Activated naive CD4-positive, alpha-beta T cell treated with anti-CD3 and anti-CD28 coated beads, Interleukin-2, amount 50 U/mL, for 16 hours (primary cell): Measurements from ENCODE around the gene LDLRAD4.

ENCODE experiments used
- DNase-seq: peaks from one replicate; pipeline ENCODE4 v3.0.0-alpha.2; 2020

Gene LDLRAD4

GRCh38 chr18:13218368-13218991, at the start of gene LDLRAD4:
LDLRAD4 (plus strand) TSS chr18:13218760.
- DNase-seq: peak; percentile 47

DNA sequence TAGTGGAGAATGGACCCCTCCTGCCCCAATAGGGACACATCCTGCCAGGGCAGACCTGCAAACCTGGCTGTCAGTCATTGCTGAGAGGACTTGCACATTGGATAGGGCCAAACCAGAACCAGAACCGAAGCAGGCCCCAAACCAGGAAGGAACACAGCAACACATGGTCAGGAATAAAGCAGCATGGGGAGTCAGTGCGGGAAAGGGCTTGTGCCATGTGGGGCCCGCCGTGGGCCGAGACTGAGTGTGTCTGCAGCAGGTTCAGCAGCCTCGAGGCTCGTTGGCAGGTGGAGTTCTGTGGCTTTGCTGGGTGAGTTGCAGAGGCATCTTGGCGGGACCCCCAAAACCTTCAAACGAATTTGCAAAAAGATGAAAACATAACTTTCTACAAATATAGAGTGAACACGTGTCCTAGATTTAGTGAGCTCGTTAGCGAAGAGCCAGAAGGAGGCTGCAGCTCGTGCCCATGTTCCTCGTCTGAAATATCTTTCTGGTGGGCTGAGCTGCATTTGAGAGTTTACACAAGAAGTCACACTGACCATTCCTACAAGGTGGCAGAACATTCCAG, 44.9 kb upstream of the LDLRAD4 start:
- no peak for DNase-seq

DNA sequence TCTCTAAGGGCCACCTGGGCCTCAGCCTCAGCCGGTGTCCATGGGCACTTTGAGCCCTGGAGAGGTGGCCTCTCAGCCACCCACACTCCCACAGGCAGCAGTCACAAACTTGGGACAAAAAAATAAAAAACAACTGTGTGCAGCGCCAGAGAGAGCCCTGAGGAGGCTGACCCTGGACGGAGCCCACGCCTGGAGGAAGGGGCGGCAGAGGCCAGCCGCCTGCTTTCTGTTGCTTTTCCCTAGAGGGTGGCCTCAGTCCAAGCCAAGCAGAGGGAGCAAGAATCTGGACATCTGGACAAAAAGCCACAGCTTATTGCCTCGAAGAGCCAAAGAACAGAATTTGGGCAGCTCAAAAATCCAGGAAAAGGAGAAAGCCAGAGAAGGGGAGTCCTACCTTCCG, 43.3 kb upstream of the LDLRAD4 start:
- DNase-seq: no peak

GRCh38 chr18:13175754-13176210, 42.8 kb upstream of the LDLRAD4 start:
- DNase-seq: no peak

- DNase-seq: no peak
These were observed 41.7 kb upstream of the LDLRAD4 start for GRCh38 chr18:13176847-13177246.

GRCh38 chr18:13178197-13178596, 40.4 kb upstream of the LDLRAD4 start:
- DNase-seq: no peak

DNA sequence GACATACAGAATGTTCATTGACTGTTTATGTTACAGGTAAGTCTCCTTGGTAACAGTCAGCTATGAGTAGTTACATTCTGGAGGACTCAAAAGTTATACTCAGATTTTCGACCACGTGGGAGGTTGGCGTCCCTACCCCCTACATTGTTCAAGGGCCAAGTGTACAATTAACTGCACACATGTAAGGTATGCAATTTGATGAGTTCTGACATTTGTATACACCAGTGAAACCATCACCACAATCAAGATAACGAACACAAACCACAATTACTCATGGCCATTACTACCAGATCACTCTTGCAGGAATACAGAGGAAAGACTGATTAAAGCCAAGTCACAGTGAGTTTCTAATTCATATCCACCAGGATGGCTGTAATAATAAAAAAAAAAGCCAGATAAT, 39.6 kb upstream of the LDLRAD4 start:
- DNase-seq: no peak

DNA sequence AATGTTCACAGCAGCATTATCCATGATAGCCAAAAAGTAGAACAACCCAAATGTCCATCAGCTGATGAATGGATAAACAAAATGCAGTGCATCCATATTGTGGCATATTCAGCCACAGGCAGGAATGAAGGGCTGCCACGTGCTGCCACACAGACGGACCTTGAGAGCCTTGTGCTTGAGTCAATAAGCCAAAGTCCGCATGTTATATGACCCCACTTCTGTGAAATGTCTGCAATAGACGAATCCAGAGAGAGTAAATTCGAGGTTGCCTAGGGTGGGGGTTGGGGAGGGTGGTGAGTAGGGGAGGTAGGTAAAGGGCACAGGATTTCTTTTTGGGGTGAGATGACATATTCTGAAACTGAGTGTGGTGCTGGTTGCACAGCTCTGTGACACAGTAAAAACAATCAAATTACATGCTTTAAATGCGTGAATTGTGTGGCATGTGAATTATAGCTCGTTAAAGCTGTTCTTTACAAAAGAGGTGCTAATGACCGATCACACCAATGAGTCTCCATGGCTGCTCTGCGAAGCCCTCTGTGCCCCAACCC, 38.9 kb upstream of the LDLRAD4 start:
- no peak for DNase-seq

DNA sequence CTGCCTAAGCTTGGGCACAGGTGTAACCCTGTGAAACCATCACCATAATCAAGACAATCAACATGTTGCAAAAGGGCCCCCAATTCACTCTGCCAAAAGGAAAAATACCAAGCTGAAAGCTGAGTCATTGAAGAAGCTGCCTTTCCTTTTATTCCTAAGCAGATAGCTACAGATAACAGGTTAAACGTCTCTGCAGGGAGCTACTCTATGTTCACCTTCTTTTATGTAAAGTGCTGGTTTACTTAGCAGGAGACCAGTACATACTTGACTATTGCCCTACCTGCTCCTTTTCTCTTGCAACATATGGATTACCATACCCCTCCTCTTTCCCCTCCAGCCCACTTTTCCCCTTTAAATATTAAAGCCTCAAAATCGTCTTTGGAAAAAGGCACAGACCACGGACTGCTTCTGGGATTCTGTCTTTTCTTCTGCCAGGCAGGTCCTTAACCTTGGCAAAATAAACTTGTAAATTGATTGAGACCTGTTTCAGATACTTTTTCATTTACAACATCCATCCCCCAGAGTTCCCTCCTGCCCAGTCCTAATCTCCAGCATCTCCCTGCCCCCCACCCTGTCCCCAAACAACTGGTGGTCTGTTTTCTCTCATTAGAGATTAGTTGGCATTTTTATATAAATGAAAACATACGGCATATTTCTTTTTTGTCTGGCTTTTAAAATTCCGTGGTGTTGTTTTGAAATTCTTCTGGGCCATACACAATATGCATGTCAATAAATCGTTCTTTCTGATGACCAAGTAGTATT, 37.8 kb upstream of the LDLRAD4 start:
- DNase-seq: no peak

DNA sequence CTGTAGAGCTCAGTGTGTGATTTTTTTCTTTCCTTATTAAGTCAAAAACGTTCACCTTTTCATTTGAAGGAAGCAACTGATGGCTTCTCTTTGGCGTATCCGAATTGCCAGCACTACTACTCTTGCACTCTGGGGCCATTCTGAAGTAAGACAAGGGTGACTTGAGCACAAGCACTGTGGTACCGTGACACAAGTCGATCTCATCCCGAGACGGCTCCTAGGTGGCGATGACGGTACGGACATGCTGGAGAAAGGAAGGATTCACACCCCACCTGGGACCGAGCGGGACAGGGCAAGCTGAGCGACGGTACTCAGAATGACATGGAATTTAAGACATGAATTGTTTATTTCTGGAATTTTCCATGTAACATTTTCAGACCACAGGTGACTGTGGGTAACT, 36.8 kb upstream of the LDLRAD4 start:
- DNase-seq: no peak

DNA sequence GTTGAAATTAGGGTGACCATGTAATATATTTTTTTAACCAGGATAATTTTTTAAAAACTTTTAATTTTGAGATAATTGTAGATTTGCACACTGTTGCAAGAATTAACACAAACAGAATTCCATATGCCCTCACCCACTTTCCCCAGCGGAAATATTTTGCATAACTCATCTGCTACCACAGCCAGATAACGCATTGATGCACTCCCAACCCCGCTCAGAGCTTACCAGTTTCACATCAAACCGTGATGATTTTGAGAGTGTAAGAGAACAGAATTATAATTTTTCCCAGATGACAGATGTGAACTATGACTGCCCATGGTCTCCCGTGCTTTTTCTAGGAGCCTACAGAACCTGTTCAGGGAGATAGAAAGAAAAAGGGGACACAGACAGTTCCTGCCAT, 35.2 kb upstream of the LDLRAD4 start:
- no peak for DNase-seq

DNA sequence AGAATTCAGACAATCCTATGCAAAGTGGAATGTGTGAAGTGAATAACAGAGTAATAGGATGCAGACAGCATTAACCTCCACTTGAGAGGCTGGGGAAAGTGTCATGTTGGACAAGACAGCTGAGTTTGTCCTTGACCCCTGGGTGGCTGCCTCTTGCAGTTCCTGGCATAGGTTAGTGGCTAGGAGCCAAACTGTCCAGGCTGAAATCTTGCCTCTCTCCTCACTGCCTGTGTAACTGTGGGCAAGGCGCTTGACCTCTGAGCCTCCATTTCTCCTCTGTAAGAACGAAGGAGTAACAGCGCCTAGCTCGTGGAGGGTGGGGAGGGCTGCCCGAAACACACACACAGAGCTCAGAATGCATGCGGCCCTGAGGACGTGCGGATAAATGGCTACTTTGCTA, 34.8 kb upstream of the LDLRAD4 start:
- no peak for DNase-seq

- no peak for DNase-seq
These were observed 34.2 kb upstream of the LDLRAD4 start for GRCh38 chr18:13184396-13184795.

- no peak for DNase-seq
These were observed 32.8 kb upstream of the LDLRAD4 start for GRCh38 chr18:13185675-13186198.

DNA sequence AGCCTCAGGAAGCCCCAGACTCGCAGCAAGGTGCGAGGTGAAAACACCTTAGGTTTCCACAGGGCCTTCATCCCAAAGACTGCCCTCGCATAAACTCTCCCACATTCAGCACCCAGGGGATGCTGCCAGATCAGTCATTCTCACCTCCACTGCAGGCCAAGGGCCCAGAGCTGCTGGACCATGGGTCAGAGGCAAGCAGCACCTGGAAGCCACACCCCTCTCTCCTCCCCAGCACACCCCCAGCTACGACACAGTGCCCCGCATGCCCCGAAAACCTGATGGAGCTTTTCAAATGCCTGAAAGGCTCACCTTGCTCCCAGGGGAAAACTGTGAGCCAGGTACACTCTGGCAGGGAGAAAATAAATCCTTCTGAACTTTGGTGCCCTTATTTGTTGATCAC, 31.9 kb upstream of the LDLRAD4 start:
- no peak for DNase-seq

DNA sequence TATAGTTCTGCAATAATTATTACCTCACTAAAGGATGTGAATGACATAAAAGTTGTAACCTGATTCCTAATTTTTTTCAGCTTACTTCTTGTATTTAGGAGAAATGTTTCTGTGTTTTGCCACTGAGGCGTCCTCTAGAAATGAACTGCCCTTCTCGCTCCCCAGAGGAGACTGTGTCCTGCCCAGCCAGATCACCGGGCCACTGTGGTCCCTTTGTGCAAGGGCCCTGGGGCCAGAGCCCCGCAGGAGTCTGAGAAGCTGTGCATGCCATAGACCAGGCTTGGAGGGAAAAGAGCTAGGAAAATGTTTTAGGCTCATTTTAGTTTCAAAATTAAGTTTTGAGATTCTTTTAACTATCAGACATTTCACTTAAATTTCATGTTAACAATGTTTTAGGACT, 31.1 kb upstream of the LDLRAD4 start:
- DNase-seq: no peak

DNA sequence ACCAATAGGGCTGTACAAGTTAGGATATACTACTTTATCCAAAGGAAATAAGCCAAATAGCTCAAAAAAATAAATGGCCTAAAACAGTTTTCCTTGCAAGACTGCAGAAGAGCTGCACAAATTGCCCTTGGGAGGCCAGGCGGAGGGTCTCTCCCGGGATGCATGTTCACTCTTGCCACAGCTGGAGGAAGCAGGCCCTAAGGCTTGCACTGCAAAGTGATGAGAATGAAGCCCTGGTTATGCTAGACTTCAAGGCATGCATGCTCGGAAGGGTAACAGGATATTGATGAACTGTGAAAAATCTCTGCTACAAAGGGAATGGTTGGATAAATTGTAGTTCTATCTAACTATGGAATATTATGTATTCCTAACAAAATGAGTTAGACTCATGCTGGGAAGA, 27.5 kb upstream of the LDLRAD4 start:
- no peak for DNase-seq

DNA sequence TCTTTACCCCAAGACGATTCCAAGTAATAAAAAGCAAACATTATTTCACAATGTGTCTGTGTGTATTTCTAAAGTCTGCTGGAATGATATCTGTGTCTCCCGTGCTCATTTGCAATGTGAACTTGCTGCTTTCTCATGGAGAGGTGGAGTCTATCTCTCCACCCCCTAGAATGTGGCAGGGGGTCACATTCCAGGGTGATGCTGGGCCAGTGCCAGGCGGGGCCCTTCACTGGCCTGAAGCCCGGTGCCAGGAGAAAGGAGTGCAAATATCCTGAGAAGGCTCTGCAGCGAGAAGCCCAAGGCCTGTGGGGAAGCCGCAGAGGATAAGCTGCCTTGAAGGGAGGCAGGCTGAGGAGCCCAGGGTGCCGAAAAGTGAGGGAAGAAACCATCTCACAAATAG, 26.8 kb upstream of the LDLRAD4 start:
- DNase-seq: no peak

- DNase-seq: no peak
These were observed 25.6 kb upstream of the LDLRAD4 start for GRCh38 chr18:13192970-13193369.

- no peak for DNase-seq
These were observed 24.3 kb upstream of the LDLRAD4 start for GRCh38 chr18:13194239-13194638.

GRCh38 chr18:13198701-13199100, 19.9 kb upstream of the LDLRAD4 start:
- DNase-seq: no peak

DNA sequence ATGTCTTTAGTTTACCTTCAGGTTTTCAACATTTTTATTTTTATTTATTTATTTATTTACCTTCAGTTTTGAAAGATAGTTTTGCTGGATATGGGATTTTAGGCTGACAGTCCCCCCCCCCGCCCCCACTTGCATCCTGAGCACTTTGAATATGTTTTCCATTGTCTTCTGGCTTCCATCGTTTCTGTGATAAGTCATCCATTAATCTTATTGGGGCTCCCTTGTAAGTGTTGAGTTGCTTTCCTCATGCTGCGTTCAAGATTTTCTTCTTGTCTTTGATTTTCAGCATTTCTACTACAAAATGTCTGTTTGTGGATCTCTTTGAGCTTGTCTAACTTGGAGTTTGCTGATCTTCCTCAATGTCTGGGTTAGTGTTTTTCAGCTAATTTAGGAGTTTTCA, 19.4 kb upstream of the LDLRAD4 start:
- DNase-seq: no peak

DNA sequence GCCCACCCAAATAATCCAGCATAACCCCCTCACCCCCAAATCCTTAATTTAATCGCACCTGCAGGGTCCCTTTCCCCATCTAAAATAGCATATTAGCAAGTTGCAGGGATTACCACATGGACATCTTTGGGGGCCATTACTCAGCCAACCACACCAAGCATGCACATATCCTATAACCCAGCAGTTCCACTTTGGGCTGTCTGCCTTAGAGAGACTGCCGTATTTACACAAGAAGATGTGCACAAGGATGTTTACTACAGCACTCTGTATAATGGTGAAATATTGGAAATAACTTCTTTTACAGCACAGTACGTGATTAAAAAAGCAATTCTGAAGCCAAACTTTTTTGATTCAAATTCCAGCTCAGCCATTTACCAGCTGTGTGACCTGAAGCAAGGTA, 17.3 kb upstream of the LDLRAD4 start:
- no peak for DNase-seq

- DNase-seq: no peak
These were observed 16.0 kb upstream of the LDLRAD4 start for GRCh38 chr18:13202571-13202970.
